NCI-H2227 treated with DMSO at 0.1 percent for 48 hours (cell line): ENCODE results near the gene CSF2RB.

Source experiments
- DNase-seq: peaks from one replicate; lab custom pipeline; 2025; lab: John Stamatoyannopoulos, UW

CSF2RB gene

DNA sequence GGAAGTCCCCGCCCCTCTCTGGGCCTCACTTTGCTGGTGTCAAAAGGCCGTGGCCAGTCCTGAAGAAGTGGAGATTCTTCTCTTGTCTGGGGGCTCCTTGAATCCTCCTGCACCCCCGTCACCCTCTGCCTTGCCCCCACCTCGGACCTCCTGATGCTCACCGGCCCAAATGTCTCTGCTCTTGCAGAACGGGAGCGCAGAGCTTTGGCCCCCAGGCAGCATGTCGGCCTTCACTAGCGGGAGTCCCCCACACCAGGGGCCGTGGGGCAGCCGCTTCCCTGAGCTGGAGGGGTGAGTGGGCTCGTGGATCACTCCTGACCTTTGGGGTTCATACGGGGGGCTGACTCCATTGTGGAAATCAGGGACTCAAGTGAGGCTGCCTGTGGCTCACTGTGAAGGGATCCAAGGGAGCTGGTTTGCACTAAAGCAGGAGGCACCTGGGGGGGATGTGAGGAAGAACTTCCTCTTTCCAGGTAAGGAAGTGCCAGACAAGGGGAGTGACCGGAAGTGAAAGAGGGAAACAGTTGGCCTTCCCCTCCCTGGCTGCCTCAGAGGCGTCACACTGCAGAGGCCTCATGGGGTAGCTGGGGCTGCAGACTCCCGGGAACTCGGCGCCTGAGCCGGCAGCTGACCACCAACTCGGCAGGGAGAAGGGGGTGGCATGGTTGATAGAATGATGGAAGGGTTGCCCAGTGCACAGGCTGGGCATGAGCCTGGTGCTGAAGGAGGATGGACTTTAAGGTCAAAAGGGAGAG is 23.1 kb downstream of the CSF2RB start:
- DNase-seq: no peak

DNA sequence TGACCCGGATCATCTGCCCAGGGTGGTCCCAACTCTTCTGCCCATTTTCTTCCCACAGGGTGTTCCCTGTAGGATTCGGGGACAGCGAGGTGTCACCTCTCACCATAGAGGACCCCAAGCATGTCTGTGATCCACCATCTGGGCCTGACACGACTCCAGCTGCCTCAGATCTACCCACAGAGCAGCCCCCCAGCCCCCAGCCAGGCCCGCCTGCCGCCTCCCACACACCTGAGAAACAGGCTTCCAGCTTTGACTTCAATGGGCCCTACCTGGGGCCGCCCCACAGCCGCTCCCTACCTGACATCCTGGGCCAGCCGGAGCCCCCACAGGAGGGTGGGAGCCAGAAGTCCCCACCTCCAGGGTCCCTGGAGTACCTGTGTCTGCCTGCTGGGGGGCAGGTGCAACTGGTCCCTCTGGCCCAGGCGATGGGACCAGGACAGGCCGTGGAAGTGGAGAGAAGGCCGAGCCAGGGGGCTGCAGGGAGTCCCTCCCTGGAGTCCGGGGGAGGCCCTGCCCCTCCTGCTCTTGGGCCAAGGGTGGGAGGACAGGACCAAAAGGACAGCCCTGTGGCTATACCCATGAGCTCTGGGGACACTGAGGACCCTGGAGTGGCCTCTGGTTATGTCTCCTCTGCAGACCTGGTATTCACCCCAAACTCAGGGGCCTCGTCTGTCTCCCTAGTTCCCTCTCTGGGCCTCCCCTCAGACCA is 24.0 kb downstream of the CSF2RB start:
- DNase-seq: no peak

DNA sequence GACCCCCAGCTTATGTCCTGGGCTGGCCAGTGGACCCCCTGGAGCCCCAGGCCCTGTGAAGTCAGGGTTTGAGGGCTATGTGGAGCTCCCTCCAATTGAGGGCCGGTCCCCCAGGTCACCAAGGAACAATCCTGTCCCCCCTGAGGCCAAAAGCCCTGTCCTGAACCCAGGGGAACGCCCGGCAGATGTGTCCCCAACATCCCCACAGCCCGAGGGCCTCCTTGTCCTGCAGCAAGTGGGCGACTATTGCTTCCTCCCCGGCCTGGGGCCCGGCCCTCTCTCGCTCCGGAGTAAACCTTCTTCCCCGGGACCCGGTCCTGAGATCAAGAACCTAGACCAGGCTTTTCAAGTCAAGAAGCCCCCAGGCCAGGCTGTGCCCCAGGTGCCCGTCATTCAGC is 24.6 kb downstream of the CSF2RB start:
- no peak for DNase-seq

DNA sequence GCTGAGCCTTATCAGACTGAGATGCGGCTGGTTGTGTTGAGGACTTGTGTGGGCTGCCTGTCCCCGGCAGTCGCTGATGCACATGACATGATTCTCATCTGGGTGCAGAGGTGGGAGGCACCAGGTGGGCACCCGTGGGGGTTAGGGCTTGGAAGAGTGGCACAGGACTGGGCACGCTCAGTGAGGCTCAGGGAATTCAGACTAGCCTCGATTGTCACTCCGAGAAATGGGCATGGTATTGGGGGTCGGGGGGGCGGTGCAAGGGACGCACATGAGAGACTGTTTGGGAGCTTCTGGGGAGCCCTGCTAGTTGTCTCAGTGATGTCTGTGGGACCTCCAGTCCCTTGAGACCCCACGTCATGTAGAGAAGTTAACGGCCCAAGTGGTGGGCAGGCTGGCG is 25.5 kb downstream of the CSF2RB start:
- DNase-seq: no peak

DNA sequence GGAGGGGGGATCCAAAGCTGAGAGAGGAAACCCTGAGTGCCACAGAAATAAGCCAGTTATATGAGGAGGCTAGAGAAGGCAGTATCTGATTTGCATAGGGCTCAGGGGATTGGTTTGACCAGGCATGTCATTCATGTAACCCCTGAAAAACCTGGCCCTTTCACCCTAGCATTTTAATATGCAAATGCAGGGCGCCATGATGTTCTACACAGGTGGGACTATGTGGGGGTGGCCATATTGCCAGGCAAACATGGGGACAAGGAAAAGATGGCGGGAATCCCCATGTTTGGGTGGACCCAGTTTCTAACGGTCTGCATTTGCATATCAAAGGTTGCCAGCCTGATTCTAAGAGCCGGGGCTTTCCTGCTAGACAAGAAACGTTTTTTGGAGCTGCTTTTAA is 27.2 kb downstream of the CSF2RB start:
- DNase-seq: no peak

DNA sequence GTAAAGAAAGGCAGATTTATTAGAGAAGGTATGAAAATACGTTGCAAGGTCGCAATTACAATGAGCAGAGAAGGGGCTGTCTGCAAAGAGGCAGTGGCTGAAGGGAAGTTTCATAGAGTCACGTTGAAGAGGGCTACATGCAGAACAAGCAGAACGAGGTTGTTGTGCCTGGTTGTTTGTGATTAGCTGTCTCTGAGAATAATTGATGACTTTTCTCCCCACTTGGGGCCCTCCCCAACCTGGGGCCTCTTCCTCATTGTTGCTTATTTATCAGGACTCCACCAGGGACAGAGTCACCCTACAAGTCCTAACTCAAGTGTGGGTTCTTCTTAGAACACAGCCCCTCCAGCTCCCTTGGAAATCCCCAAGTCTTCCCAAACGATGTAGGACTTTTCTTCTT is 29.1 kb downstream of the CSF2RB start:
- DNase-seq: no peak

DNA sequence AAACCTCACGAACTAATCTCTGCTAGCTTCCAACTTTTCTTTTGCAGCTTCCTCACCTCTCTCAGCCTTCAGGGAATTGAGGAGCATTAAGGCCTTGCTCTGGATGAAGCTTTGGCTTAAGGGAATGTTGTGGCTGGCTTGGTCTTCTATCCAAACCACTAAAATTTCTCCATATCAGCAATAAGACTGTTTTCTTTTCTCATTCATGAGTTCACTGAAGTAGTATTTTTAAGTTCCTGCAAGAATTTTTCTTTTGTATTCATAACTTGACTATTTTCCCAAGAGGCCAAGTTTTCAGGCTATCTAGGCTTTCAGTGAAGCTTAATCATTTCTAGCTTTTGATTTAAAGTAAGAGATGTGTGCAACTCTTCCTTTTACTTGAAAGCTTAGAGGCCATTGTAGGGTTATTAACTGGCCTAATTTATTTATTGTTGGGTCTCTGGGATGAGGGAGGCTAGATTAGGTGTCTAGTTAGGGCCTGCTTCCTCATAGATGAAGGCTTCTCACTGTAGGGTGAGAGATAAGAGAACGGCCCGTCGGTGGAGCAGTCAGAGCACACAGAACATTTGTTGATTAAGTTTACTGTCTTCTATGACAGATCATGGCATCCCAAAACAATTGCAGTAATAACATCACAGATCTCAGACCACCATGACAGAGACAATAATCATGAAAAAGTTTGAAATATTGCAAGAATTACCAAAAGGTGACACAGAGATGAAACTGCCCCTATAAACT is 33.2 kb downstream of the CSF2RB start:
- DNase-seq: no peak

DNA sequence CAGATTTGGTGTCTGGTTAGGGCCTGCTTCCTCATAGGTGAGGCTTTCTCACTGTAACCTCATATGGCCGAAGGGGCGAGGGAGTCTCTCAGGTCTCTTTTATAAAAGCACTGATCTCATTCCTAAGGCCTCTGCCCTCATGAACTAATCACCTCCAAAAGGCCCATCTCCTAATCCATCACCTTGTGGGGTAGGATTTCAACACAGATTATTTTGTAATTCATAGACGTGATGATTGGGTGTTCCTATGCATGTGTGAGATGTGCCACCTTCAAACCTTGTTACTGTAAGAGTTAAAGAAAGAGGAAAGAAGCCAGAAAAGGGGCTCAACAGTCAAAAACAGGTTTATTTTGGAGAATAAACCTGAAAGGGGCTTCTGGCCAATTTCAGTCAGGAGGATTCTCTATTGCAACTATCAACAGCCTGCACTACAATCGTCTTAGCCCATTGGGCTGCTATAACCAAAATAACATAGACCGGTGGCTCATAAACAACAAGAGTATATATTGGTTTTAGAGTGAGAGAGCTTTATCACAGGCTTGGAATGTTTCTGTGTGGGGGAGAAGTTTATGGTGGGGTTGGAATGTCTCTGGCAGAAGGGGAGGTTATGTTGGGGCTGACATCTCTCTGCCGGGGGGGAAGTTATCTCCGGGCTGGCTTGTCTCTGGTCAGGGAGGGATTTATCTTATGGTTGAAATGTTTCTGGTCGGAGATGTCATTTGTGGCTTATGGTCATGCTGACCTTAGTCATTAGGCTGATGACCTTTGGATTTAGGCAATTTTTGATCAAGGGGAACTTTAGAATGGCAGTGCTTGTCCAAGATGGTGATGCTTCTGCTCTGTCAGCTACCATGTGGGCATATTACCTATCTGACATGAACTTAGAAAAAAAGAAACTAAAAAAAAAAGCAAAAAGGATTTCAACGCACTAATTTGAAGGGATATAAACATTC is 35.1 kb downstream of the CSF2RB start:
- DNase-seq: no peak

DNA sequence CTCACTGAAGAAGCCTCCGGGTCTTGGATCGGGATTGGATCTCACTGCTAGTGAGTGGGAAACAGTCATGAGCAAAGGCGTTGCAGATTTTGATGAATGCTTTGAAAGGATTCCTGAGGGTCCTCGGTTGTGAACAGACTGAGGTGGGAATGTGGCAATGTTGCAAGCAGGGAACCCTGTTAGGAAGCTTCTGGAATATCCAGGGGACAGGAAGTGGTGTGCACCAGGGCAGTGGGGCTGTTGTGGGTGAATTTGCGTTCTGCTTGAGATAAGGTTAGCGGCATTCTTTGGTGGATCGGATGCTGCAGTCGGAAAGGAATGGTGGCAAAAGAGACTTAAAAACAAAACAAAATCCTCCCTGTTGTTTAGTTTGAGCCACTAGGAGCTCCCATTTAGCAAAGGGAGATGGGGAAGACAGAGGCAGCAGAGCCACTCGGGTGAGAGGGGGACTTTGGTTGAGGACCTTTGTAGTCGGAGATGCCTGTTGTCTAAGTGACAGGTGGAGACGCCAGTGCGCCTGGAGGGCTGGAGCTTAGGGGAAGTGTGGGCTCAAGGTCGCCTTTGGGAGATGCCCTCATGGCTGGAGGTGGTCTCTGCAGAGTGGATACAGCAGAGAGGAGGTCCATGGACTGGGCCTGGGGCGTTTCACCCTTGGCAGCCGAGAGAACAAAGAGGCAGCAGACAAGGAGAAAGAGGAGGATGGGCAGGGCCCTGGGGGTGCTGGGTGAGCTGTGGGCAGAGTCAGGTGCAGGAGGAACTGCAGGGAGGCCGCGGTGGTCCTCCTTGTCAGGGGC is 37.6 kb downstream of the CSF2RB start:
- DNase-seq: no peak

DNA sequence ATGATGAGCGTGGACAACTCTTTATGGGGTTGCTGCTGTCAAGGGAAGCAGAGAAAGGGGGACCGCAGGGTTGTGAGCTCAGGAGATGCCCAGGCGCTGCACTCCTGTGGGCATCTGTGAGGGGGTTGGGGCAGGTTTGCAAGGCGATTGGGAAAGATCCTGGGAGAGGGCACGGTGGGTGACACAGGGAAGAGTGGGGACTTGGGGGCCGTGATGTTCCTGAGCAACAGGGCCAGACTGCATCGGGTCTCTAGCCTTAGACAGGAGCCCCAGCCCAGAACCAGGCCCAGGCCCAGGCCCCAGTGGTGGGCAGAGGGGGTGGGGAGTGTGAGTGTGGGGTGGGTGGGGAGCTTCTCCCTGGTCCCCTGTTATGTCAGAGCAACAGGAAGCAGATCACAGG is 38.3 kb downstream of the CSF2RB start:
- no peak for DNase-seq

DNA sequence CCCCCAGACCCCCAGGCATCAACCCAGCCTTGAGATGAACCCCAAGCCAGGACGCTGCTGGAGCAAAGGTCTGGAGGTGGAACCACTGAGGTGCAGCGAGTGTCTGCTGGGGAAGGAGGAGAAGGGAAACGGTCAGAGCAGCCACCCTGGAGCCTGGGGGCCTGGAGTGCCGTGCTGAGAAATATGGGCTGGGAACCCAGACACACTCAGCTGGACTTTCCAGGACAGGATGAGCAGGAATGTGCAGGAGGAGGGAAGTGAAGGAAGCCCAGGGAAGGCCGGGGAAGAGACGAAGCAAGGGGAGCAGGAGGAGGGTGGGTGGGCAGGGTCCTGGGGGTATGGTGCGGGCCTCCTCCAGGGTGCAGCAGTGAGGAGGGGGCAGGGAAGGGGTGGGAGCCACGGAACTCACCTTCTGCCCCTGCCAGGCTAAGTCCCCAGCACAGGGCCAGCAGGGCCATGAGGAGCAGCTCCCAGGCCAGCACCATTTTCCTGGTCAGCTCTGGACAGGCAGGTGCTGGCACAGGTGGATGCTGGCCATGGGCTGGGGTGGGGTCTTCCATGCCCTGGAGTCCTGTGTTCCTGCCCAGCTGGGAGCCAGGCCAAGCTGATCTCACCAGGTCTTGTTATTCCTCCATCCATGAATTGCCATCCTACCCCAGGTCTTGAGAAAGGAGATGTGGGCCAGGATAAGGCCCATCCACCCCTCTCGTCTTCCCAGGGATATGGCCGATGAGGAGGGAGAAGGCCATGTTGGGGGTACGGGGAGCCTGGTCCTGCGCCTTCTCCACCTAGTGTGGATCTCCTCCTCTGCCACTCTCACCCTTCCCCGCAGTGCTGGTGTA is 40.0 kb downstream of the CSF2RB start:
- no peak for DNase-seq

DNA sequence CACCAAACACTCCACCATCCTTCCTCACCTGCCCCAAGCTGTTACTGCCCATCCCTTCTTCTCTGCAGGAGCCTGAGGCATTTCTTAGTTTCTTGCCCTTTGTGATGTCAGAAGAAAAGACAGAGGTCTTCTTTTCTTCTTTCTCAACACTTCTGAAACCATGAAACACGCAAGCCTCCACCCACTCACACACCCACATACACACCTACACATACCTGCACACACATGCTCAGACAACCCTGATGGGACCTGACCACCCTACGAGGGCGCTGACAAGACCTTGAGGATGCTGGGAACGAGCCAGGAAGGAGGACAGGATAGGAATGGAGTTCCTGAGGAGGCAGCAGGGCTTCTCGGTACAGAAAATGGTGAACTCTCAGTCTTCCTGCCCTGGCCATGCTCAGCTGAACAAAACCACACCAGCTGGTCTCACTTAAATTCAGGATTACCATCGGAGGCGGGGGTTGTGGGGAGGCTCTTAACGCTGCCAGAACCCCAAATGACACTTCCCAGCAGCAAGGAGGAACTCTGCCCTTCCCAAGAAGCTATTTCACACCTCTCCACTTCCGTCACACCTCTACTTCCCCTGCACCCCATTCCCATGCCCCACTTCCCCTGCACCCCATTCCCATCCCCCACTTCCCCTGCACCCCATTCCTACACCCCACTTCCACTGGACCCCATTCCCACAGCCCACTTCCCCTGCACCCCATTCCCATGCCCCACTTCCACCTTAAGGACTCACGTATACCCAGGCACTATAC is 41.0 kb downstream of the CSF2RB start:
- DNase-seq: no peak

DNA sequence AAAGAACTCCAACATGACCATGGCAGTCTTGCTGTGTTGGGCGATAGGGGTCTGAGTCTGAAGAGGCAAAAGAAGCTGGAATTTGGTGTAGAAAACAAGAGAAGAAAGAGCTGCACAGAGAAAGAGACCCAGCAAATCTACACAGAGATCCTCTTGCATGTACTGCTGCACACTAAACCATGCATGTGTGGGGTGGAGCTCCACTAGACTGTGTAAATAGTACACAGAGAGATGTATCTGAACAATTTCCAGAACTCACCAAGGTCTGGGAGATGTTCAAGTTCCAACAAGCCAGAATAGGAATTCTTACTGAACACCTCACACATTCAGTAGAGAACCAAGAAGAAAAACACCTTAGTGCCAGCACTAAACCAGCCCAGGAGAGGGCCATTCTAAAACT is 42.3 kb downstream of the CSF2RB start:
- no peak for DNase-seq

DNA sequence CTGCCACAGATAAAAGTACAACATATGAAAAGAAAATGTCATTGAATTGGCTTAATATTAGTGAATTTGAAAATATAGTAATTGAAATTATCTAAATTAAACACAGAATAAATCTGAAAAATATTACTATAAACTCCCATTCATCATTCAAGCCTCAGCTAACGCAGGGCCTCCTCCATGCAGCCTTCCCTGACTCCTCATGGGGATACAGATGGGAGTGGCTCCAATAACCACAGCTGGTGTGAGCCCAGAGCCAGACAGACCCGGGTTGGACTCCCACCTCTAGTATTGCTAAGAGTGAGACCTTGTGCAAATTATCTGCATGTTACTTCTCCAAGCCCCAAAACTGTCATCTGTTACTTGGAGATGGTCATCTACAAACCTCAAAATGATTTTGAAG is 44.9 kb downstream of the CSF2RB start:
- DNase-seq: no peak

DNA sequence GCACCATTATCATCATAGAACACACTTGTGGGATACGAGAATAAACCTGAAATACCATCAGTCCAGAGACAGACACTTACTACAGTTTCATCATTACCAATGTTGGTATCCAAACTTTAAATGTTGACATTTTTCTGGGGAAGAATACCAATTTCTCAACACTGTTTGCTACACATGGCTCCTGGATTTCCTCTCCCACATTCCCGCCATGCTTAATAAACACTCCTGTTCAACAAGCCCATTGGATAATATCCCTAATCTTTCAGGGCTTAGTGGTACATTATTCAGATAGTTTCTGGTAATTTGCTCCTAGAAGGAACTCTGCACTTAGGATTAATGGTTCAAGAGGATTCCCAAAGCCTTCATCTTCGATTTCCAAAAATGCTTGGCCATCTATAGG is 48.2 kb downstream of the CSF2RB start:
- no peak for DNase-seq

DNA sequence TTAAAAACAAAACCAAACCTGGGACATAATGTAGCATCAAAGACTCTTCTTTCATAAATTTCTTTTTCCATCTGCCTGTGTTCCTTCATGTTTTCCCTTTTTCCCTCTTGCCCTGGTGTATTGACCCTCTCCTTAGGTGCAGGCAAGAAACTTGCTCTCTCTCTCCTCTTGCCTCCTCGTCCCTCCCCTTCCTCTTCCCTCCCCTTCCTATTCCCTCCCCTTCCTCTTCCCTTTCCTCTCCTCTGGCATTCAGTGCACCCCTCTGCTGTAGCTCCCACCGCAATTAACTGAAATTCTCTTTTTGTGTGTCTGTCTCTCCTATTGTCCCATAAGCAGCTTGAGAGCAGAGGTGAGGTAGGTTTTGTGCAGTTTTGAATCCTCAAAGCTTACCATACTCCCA is 49.9 kb downstream of the CSF2RB start:
- DNase-seq: no peak

DNA sequence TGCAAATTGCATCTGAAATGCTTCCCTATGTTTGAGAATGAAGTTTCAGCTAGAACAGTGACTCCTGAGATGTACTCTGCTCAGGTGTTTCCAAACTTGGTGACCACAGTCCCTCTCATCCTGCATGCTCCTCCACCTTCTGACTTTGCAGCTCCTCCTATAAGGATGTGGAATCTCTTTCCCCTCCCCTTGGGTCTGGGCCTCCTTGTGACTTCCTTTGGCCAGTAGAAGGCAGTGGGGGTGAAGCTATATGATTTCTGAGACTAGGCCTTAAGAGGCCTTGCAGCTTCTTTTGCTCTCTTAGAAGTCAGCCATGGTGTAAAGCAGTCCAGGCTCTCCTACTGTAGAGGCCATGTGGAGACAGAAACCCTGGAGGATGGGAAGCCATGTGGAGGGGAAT is 50.7 kb downstream of the CSF2RB start:
- DNase-seq: no peak

DNA sequence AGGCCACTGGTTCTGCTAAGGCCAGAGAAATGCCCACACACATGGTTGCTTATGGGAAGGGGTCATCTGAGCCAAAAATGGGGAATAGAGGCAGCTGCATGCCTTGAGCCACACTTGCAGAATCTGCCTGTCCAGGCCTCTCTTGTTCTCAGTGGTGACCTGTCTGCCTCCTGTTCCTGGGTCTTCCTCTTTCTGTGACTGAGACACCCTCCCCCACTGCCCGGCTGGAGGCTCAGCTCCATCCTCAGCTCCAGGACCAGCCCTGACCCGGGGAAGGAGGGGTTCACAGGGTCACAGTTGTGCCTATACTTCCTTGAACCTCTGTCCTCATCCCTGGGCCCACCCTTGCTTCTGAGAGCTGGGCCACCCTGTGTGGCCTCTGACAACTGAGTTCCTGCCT is 52.3 kb downstream of the CSF2RB start:
- DNase-seq: no peak

DNA sequence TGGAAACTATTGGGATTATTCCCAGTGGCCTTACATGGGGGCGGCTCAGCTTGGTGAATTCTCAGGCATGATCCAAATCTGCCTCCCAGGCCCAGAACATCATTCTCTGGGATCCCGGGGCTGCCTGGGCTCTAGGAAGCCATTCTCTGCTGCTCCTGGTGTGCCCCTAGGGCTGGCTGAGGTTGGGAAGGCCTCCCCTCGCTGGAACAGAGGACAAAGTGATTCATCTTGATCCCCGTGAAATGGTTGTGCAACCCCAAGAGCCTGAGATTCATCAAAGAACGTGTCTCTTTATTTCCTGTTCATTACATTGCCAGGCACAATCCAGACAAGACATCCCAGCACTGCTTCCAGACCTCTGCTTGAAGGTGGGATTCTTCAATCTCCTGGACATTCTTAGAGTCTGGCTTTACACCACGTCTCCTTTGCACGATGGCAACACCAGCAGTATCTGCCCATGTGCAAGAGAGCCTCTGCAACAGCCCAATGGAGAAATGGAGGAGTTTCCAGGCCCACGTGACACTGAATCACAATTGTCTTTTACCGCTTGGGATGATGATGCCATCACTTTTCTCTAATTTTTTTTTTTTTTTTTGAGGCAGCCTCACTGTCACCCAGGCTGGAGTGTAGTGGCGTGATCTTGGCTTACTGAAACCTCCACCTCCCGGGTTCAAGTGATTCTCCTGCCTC is 53.6 kb downstream of the CSF2RB start:
- DNase-seq: no peak
